ENCODE results near the gene EIF4B. TPM values are rescaled to one million over a fixed set of nuclear protein-coding genes. Genes with fewer than 3 reads are reported as not detected.

The EIF4B gene
- total RNA-seq, 1 experiment from 2014 or later, result 713 TPM

DNA sequence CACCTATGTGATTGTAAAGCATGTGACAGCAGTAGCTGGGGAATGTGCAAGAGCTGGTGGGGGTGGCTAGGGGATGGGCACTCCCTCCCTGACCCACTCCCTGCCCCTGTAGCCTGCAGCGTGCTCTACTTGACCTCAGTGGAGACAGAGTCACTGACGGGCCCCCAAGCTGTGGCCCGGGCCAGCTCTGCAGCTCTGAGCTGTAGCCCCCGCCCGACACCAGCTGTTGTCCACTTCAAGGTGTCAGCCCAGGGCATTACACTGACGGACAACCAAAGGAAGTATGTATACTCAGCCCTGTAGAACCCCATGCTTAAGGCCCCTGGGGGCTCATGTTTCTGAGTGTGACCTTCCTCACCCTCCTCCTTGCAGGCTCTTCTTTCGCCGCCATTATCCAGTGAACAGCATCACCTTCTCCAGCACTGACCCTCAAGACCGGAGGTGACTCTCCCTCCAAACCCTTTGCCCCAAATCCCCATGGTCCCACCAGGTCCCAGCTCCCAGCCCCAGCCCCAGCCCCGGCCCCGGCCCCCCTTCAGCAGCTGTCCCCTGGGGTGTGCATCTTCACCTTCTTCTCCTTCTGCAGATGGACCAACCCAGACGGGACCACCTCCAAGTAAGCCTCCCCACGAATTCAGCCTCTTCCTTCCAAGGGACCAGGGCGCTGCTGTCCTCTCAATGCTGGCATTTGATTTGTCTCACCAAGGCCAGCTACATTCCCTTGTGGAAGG is 56.9 kb downstream of the EIF4B start:
- TF ChIP-seq, protein P1, sequence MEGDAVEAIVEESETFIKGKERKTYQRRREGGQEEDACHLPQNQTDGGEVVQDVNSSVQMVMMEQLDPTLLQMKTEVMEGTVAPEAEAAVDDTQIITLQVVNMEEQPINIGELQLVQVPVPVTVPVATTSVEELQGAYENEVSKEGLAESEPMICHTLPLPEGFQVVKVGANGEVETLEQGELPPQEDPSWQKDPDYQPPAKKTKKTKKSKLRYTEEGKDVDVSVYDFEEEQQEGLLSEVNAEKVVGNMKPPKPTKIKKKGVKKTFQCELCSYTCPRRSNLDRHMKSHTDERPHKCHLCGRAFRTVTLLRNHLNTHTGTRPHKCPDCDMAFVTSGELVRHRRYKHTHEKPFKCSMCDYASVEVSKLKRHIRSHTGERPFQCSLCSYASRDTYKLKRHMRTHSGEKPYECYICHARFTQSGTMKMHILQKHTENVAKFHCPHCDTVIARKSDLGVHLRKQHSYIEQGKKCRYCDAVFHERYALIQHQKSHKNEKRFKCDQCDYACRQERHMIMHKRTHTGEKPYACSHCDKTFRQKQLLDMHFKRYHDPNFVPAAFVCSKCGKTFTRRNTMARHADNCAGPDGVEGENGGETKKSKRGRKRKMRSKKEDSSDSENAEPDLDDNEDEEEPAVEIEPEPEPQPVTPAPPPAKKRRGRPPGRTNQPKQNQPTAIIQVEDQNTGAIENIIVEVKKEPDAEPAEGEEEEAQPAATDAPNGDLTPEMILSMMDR (conservative IDR thresholded peaks at IDR 0.05), result no peak
- H4K20me1 ChIP-seq (ENCODE audit: control insufficient read depth, insufficient read depth, insufficient read length), result no peaks in the 10 kb centered on the region

More for the DNA sequence above, 56.9 kb downstream of the EIF4B start:
- H3T11ph ChIP-seq (ENCODE audit: low read length), result no peak overlapping the region
- peaks cover 2% of the 10 kb centered on the region; the same call in 1 of the 2 replicates for H3K27me3 ChIP-seq (ENCODE audit: insufficient read depth, low read length)
- H3K4me2 ChIP-seq (ENCODE audit: insufficient read depth, insufficient read length, low read length), result no peak overlapping the region
- no peak overlapping the region for H3K27ac ChIP-seq (ENCODE audit: insufficient read length, low read depth, low read length)
- Mint-ChIP-seq H3K27me3 (ENCODE audit: low read depth) (peaks cover 33% of the 10 kb centered on the region), H3K9me3 (no peaks in the 10 kb centered on the region), H3K27ac (no peak overlapping the region), H3K4me1 (peaks cover 9 to 13% of the 10 kb centered on the region in 2 experiments), H3K4me3 (no peak overlapping the region), H3K36me3 (ENCODE audit: insufficient read depth in 1 of 3, low read depth in 3 of 3) (peaks cover 2 to 8% (median 4%) of the 10 kb centered on the region in 3 experiments; a peak in 4 of 7 replicates)
- no peak overlapping the region for H2BK5ac ChIP-seq (ENCODE audit: insufficient read length, low read length)
- DNase-seq, result no peak
- no peak overlapping the region for H2AFZ ChIP-seq (ENCODE audit: low read length)
- H4K8ac ChIP-seq (replicated peaks; ENCODE audit: insufficient read length, low read depth, low read length), result no peak overlapping the region
- H3K18ac ChIP-seq (ENCODE audit: insufficient read length, low read depth, low read length), result no peak overlapping the region
- no peak overlapping the region for H4K91ac ChIP-seq (ENCODE audit: insufficient read length, low read depth, low read length)
- no peak overlapping the region for H3K23ac ChIP-seq (ENCODE audit: insufficient read length, low read depth, low read length)
- H2AK5ac ChIP-seq (ENCODE audit: insufficient read length, low read length), result no peak overlapping the region
- no peaks in the 10 kb centered on the region for H3K9me3 ChIP-seq (ENCODE audit: control insufficient read depth, low read depth, low read length)
- no peak overlapping the region for H4K5ac ChIP-seq (ENCODE audit: insufficient read length, low read depth, low read length)
- H2BK120ac ChIP-seq (ENCODE audit: low read depth, low read length, poor library complexity, severe bottlenecking), result no peak overlapping the region
- H3K9ac ChIP-seq (ENCODE audit: extremely low read depth, insufficient read length, low read length), result no peak overlapping the region
- no peak overlapping the region for H3K56ac ChIP-seq (ENCODE audit: insufficient read length, low read depth, low read length)
- no peak overlapping the region for H2BK12ac ChIP-seq (ENCODE audit: insufficient read length, low read depth, low read length)
- H2BK20ac ChIP-seq (ENCODE audit: low read depth, low read length, poor library complexity, severe bottlenecking), result no peak overlapping the region
- H3K4ac ChIP-seq (ENCODE audit: low read depth, low read length), result no peak overlapping the region
- H3K14ac ChIP-seq (ENCODE audit: insufficient read depth, low read length), result no peak overlapping the region
- H3K4me1 ChIP-seq (ENCODE audit: insufficient read depth, low read length), result no peaks in the 10 kb centered on the region
- no peak overlapping the region for H2BK15ac ChIP-seq (ENCODE audit: low read depth, low read length)
- no CpG with 5 or more reads among the region's 14 CpGs for WGBS (ENCODE audit: extremely low coverage, insufficient read length, low lambda C conversion rate)
- H3K79me1 ChIP-seq (ENCODE audit: insufficient read depth, low read depth, low read length, poor library complexity, severe bottlenecking), result no peaks in the 10 kb centered on the region
- H3K79me2 ChIP-seq (ENCODE audit: insufficient read depth, low read length), result no peaks in the 10 kb centered on the region
- no peaks in the 10 kb centered on the region for H3K23me2 ChIP-seq (ENCODE audit: insufficient read length, low read depth, low read length, poor library complexity, severe bottlenecking)
